HepG2 (cell line): ENCODE measurements around the gene MRPS34. TPM values are rescaled to one million over a fixed set of nuclear protein-coding genes. Genes with fewer than 3 reads are reported as not detected.

Experiments
- ASH2L ChIP-seq: fragments of 300-600, 200-600 bp; sonication (generic); IDR thresholded peaks from 2 replicates; pipeline ENCODE4 v1.7.0; 2017; ENCODE audit warnings: low read depth, mild to moderate bottlenecking, moderate library complexity, mixed read lengths, low read length; ENCODE audit not compliant: insufficient read length
- EZH2 ChIP-seq: conservative IDR thresholded peaks from 2 replicates; pipeline ENCODE4 v1.6.1; 2012; ENCODE audit warnings: mild to moderate bottlenecking, low read depth, low read length, moderate library complexity
- GPN1 ChIP-seq: sonication (generic); formaldehyde crosslinking; IDR thresholded peaks from 2 replicates; pipeline ENCODE4 v1.5.1; 2020; ENCODE audit warnings: missing genetic modification reagents, borderline replicate concordance
- HBP1 ChIP-seq: IDR thresholded peaks from 2 replicates; pipeline ENCODE4 v1.6.1; 2016; ENCODE audit warnings: low read depth, control low read depth
- HNRNPK ChIP-seq: fragments of 200-400 bp; formaldehyde crosslinking; IDR thresholded peaks from 2 replicates; pipeline ENCODE4 v1.6.1; 2018; ENCODE audit warnings: low read length, low read depth, moderate library complexity, mild to moderate bottlenecking; ENCODE audit not compliant: poor library complexity, severe bottlenecking
- KDM3A ChIP-seq: IDR thresholded peaks from 2 replicates; pipeline ENCODE4 v1.6.1; 2018; ENCODE audit warnings: low read depth, missing compliant biosample characterization
- NONO ChIP-seq, 2 experiments: fragments of 450-650 bp in 1 of 2; sonication (generic) in 1 of 2; formaldehyde crosslinking in 1 of 2; IDR thresholded peaks in 1 of 2; conservative IDR thresholded peaks in 1 of 2; 2 replicates each; pipeline versions ENCODE4 v1.6.1 to v1.8.0; 2017 to 2022; ENCODE audit warnings: mild to moderate bottlenecking in 1 of 2, missing genetic modification reagents in 1 of 2, moderate library complexity in 1 of 2
- PLRG1 ChIP-seq: fragments of 450-650 bp; conservative IDR thresholded peaks from 2 replicates; pipeline ENCODE4 v1.6.1; 2016
- POLR2A ChIP-seq, 2 experiments: IDR thresholded peaks; 2 replicates each; pipeline ENCODE4 v1.6.1; 2011; ENCODE audit warnings: low read depth in 2 of 2, low read length in 2 of 2, mild to moderate bottlenecking in 1 of 2, moderate library complexity in 1 of 2; ENCODE audit not compliant: insufficient read depth in 1 of 2
- STAG1 ChIP-seq: sonication (generic); formaldehyde crosslinking; IDR thresholded peaks from 2 replicates; pipeline ENCODE4 v1.4.0; 2020; ENCODE audit warnings: missing genetic modification reagents
- TAF1 ChIP-seq: sonication (generic); formaldehyde crosslinking; IDR thresholded peaks from 2 replicates; pipeline ENCODE4 v1.4.0; 2020; ENCODE audit warnings: missing genetic modification reagents
- TFDP1 ChIP-seq: IDR thresholded peaks from 2 replicates; pipeline ENCODE4 v1.6.1; 2016; ENCODE audit warnings: missing compliant biosample characterization, missing genetic modification reagents, borderline replicate concordance
- ZBTB14 ChIP-seq: sonication (generic); formaldehyde crosslinking; IDR thresholded peaks from 2 replicates; pipeline ENCODE4 v1.4.0; 2020; ENCODE audit warnings: missing genetic modification reagents
- ZNF251 ChIP-seq: sonication (generic); formaldehyde crosslinking; IDR thresholded peaks from 2 replicates; pipeline ENCODE4 v1.9.0; 2021; ENCODE audit warnings: mild to moderate bottlenecking, missing genetic modification reagents
- ZNF367 ChIP-seq: sonication (generic); formaldehyde crosslinking; IDR thresholded peaks from 2 replicates; pipeline ENCODE4 v1.4.0; 2020; ENCODE audit warnings: missing genetic modification reagents, borderline replicate concordance
- ZNF383 ChIP-seq: sonication (generic); formaldehyde crosslinking; IDR thresholded peaks from 2 replicates; pipeline ENCODE4 v1.4.0; 2020; ENCODE audit warnings: missing genetic modification reagents, mild to moderate bottlenecking, borderline replicate concordance
- ZNF512 ChIP-seq: sonication (generic); formaldehyde crosslinking; IDR thresholded peaks from 2 replicates; pipeline ENCODE4 v1.4.0; 2020; ENCODE audit warnings: mild to moderate bottlenecking, missing genetic modification reagents
- ZNF543 ChIP-seq: sonication (generic); formaldehyde crosslinking; IDR thresholded peaks from 2 replicates; pipeline ENCODE4 v1.4.0; 2020; ENCODE audit warnings: mild to moderate bottlenecking, missing genetic modification reagents
- ZNF567 ChIP-seq: sonication (generic); formaldehyde crosslinking; IDR thresholded peaks from 2 replicates; pipeline ENCODE4 v1.8.1; 2023; ENCODE audit warnings: mild to moderate bottlenecking, missing genetic modification reagents, borderline replicate concordance
- polyA plus RNA-seq, 8 experiments: library from polyadenylated mRNA; depleted of rRNA in 3 of 8; stranded (reverse) in 7 of 8; unstranded in 1 of 8; fragments of >200 nt; fragmentation: Illumina TruSeq in 4 of 8; extraction: Trizol in 4 of 8; gene quantifications; 2 replicates each; pipeline versions ENCODE4 v1.2.1 to v1.2.3, GENCODE V29; 2011 to 2016; ENCODE audit warnings: low read depth in 4 of 8, missing spikeins in 1 of 8, mixed read lengths in 1 of 8; ENCODE audit not compliant: insufficient read depth in 1 of 8
- total RNA-seq, 5 experiments: library from RNA; depleted of rRNA; stranded (reverse); fragments of >200 nt; fragmentation: Illumina TruSeq; extraction: Trizol; gene quantifications; 2 replicates each; pipeline ENCODE4 v1.2.3, GENCODE V29; 2016; ENCODE audit warnings: low read depth in 1 of 5
- TF ChIP-seq, protein P1 (sequence below): IDR thresholded peaks from 2 replicates; pipeline ENCODE4 v1.6.1; 2016; ENCODE audit warnings: low read depth, borderline replicate concordance
- TF ChIP-seq, protein P2 (sequence below): sonication (generic); formaldehyde crosslinking; IDR thresholded peaks from 2 replicates; pipeline ENCODE4 v1.9.0; 2022; ENCODE audit warnings: missing genetic modification reagents, mild to moderate bottlenecking, borderline replicate concordance

MRPS34 gene
- total and polyA plus RNA-seq, 2 of the 13 experiments (the other 11 are each of a cell fraction or from before 2014, with no cell fraction given): 63.5 to 131 TPM

GRCh38 chr16:1772908-1773702, at the start of gene MRPS34 (continued):
- no peak for TF ChIP-seq ZNF512
- TF ChIP-seq ZNF567: no peak
- no peak; the same call in 1 of the 2 replicates for TF ChIP-seq ZNF367 (CRISPR knock-in tag)
- peak; percentile 99 for TF ChIP-seq TAF1 (CRISPR knock-in tag)
- TF ChIP-seq ZNF383: no peak
- TF ChIP-seq, protein P1, sequence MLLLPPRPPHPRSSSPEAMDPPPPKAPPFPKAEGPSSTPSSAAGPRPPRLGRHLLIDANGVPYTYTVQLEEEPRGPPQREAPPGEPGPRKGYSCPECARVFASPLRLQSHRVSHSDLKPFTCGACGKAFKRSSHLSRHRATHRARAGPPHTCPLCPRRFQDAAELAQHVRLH (CRISPR knock-in tag): peak; percentile 92
- peak; percentile 71 for TF ChIP-seq HNRNPK
- TF ChIP-seq ZBTB14 (CRISPR knock-in tag): peak; percentile 74
- 0 out of 2 replicates have a peak, but pooled peaks have one; percentile 66 for TF ChIP-seq KDM3A (CRISPR knock-in tag)
- TF ChIP-seq, protein P2, sequence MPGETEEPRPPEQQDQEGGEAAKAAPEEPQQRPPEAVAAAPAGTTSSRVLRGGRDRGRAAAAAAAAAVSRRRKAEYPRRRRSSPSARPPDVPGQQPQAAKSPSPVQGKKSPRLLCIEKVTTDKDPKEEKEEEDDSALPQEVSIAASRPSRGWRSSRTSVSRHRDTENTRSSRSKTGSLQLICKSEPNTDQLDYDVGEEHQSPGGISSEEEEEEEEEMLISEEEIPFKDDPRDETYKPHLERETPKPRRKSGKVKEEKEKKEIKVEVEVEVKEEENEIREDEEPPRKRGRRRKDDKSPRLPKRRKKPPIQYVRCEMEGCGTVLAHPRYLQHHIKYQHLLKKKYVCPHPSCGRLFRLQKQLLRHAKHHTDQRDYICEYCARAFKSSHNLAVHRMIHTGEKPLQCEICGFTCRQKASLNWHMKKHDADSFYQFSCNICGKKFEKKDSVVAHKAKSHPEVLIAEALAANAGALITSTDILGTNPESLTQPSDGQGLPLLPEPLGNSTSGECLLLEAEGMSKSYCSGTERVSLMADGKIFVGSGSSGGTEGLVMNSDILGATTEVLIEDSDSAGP (CRISPR knock-in tag): peak; percentile 93
- peak; percentile 77 for TF ChIP-seq ASH2L
- no peak for TF ChIP-seq EZH2
- TF ChIP-seq ZNF543 (CRISPR knock-in tag): no peak; the same call in 1 of the 2 replicates
- TF ChIP-seq TFDP1 (CRISPR knock-in tag): peak; percentile 76; the same call in 1 of the 2 replicates
- no peak for TF ChIP-seq NONO (IDR thresholded peaks at IDR 0.05)
- TF ChIP-seq NONO (CRISPR knock-in tag; conservative IDR thresholded peaks at IDR 0.05): peak; percentile 96
- TF ChIP-seq POLR2A (IDR thresholded peaks at IDR 0.05; ENCODE audit: insufficient read depth in 1 of 2, low read depth in 2 of 2, low read length in 2 of 2): peak; percentile 73 to 86
- TF ChIP-seq PLRG1: no peak
- TF ChIP-seq ZNF251: no peak; the same call in 1 of the 2 replicates
- peak; percentile 89; the same call in 1 of the 2 replicates for TF ChIP-seq HBP1
- TF ChIP-seq GPN1: 0 out of 2 replicates have a peak, but pooled peaks have one; percentile 20
- TF ChIP-seq STAG1 (CRISPR knock-in tag): peak; percentile 69
